Subcutaneous abdominal adipose tissue (tissue), 5 donors: ENCODE data around the gene SLC25A53.
A peak's percentile ranks its signal among the peaks of the same experiment; 100 is the strongest.
"Not testable (repeated sequence)": the region's sequence is repeated elsewhere in the genome, so short reads cannot be mapped to it uniquely, and the experiment has no call there.

ENCODE experiments used
- H3K27ac ChIP-seq: one replicate; pipeline ENCODE4 v1.7.0; 2013; ENCODE audit warnings: low read depth, mild to moderate bottlenecking, inconsistent platforms, low read length, moderate library complexity
- H3K27me3 ChIP-seq, 5 donors: one replicate each; pipeline ENCODE4 v1.7.0; 2013; ENCODE audit warnings: low read length in 5 of 5, inconsistent platforms in 1 of 5; ENCODE audit not compliant: control insufficient read depth in 5 of 5, insufficient read depth in 4 of 5
- H3K36me3 ChIP-seq, 5 donors: one replicate each; pipeline ENCODE4 v1.7.0; 2013; ENCODE audit warnings: low read length in 5 of 5; ENCODE audit not compliant: control insufficient read depth in 5 of 5, insufficient read depth in 5 of 5
- H3K4me1 ChIP-seq, 5 donors: one replicate each; pipeline ENCODE4 v1.7.0; 2013; ENCODE audit warnings: low read length in 5 of 5, mild to moderate bottlenecking in 3 of 5, moderate library complexity in 1 of 5; ENCODE audit not compliant: control insufficient read depth in 5 of 5, insufficient read depth in 5 of 5
- H3K4me3 ChIP-seq, 5 donors: one replicate each; pipeline ENCODE4 v1.7.0; 2013; ENCODE audit warnings: low read length in 5 of 5, low read depth in 1 of 5
- H3K9ac ChIP-seq, 5 donors: one replicate each; pipeline ENCODE4 v1.7.0; 2013; ENCODE audit warnings: low read length in 5 of 5, mild to moderate bottlenecking in 4 of 5, moderate library complexity in 3 of 5
- H3K9me3 ChIP-seq, 5 donors: one replicate each; pipeline ENCODE4 v1.7.0; 2013; ENCODE audit warnings: low read length in 5 of 5; ENCODE audit not compliant: control insufficient read depth in 5 of 5
- donor health status: healthy.
- donor health status: healthy.
- donor health status: healthy.
- donor health status: healthy.
- donor health status: healthy.

The SLC25A53 gene

GRCh38 chrX:104110491-104111240 is 46.1 kb downstream of the SLC25A53 start:
- H3K4me3 ChIP-seq, H3K9me3 ChIP-seq, H3K27ac ChIP-seq, H3K36me3 ChIP-seq, H3K9ac ChIP-seq: not testable (repeated sequence)
- Histone ChIP-seq H3K27me3 (peaks cover 3 to 29% (median 19%) of the 10 kb centered on the region in 5 donors), H3K4me1 (peaks cover 0 to 11% (median 8%) of the 10 kb centered on the region in 5 donors)

GRCh38 chrX:104108955-104109354 is 47.9 kb downstream of the SLC25A53 start:
- H3K27me3 ChIP-seq: peaks cover 3 to 29% (median 21%) of the 10 kb centered on the region in 5 donors
- H3K9ac ChIP-seq: no peak overlapping the region
- peaks cover 0 to 11% (median 8%) of the 10 kb centered on the region in 5 donors for H3K4me1 ChIP-seq
- no peaks in the 10 kb centered on the region for H3K36me3 ChIP-seq
- no peaks in the 10 kb centered on the region for H3K9me3 ChIP-seq
- no peak overlapping the region for H3K27ac ChIP-seq
- H3K4me3 ChIP-seq: no peak overlapping the region

- Histone ChIP-seq H3K4me1 (no peaks in the 10 kb centered on the region), H3K36me3 (no peaks in the 10 kb centered on the region), H3K9me3 (no peaks in the 10 kb centered on the region), H3K27ac (no peak overlapping the region), H3K9ac (no peak overlapping the region), H3K4me3 (no peak overlapping the region), H3K27me3 (peaks cover 0 to 26% (median 12%) of the 10 kb centered on the region in 5 donors)
These were observed 51.2 kb downstream of the SLC25A53 start for GRCh38 chrX:104105330-104106262.

- no peaks in the 10 kb centered on the region for H3K4me1 ChIP-seq
- no peaks in the 10 kb centered on the region for H3K36me3 ChIP-seq
- H3K9ac ChIP-seq: no peak overlapping the region
- no peak overlapping the region for H3K27ac ChIP-seq
- H3K9me3 ChIP-seq: no peaks in the 10 kb centered on the region
- peaks cover 0 to 22% (median 10%) of the 10 kb centered on the region in 5 donors for H3K27me3 ChIP-seq
- no peak overlapping the region for H3K4me3 ChIP-seq
These were observed 52.1 kb downstream of the SLC25A53 start for GRCh38 chrX:104104676-104105075.

- Histone ChIP-seq H3K27me3 (peaks cover 0 to 10% (median 7%) of the 10 kb centered on the region in 5 donors), H3K27ac (no peak overlapping the region), H3K9ac (no peak overlapping the region), H3K9me3 (no peaks in the 10 kb centered on the region), H3K36me3 (no peaks in the 10 kb centered on the region), H3K4me3 (no peak overlapping the region), H3K4me1 (no peaks in the 10 kb centered on the region)
These were observed 57.9 kb downstream of the SLC25A53 start for GRCh38 chrX:104098919-104099318.

- peaks cover 0 to 10% (median 7%) of the 10 kb centered on the region in 5 donors for H3K27me3 ChIP-seq
- no peak overlapping the region for H3K27ac ChIP-seq
- H3K4me3 ChIP-seq: no peak overlapping the region
- no peaks in the 10 kb centered on the region for H3K4me1 ChIP-seq
- H3K9me3 ChIP-seq: no peaks in the 10 kb centered on the region
- H3K36me3 ChIP-seq: no peaks in the 10 kb centered on the region
- H3K9ac ChIP-seq: no peak overlapping the region
These were observed 58.5 kb downstream of the SLC25A53 start for GRCh38 chrX:104098151-104098808.

- Histone ChIP-seq H3K4me1 (peaks cover 0 to 12% (median 3%) of the 10 kb centered on the region in 5 donors), H3K9me3 (no peaks in the 10 kb centered on the region), H3K36me3 (no peaks in the 10 kb centered on the region)
These were observed 70.9 kb downstream of the SLC25A53 start for GRCh38 chrX:104085919-104086318.

GRCh38 chrX:104085477-104085876 is 71.3 kb downstream of the SLC25A53 start:
- Histone ChIP-seq H3K4me3 (no peak overlapping the region), H3K36me3 (no peaks in the 10 kb centered on the region), H3K27me3 (peaks cover 7 to 21% (median 14%) of the 10 kb centered on the region in 5 donors), H3K4me1 (peaks cover 0 to 12% (median 3%) of the 10 kb centered on the region in 5 donors), H3K9ac (no peak overlapping the region), H3K9me3 (no peaks in the 10 kb centered on the region), H3K27ac (no peak overlapping the region)

More at GRCh38 chrX:104085919-104086318, 70.9 kb downstream of the SLC25A53 start:
- peaks cover 7 to 21% (median 16%) of the 10 kb centered on the region in 5 donors for H3K27me3 ChIP-seq
- H3K9ac ChIP-seq: no peak overlapping the region
- H3K4me3 ChIP-seq: no peak overlapping the region
- no peak overlapping the region for H3K27ac ChIP-seq

- Histone ChIP-seq H3K36me3 (no peaks in the 10 kb centered on the region), H3K4me3 (peak overlapping the region in 1 of 5 donors; percentile 22), H3K27me3 (peaks cover 3 to 21% (median 12%) of the 10 kb centered on the region in 5 donors), H3K9me3 (no peaks in the 10 kb centered on the region), H3K27ac (no peak overlapping the region), H3K9ac (no peak overlapping the region), H3K4me1 (peaks cover 0 to 12% (median 3%) of the 10 kb centered on the region in 5 donors)
These were observed 72.1 kb downstream of the SLC25A53 start for GRCh38 chrX:104084534-104085277.
